GM21423 (cell line): ENCODE results near the gene FERMT1.

Source experiments
- ATAC-seq: cut with Tn5 transposase; IDR thresholded peaks from one replicate; pipeline ENCODE4 v1.9.1; 2021; ENCODE audit warnings: mild to moderate bottlenecking, moderate library complexity; ENCODE audit not compliant: unreplicated experiment

The FERMT1 gene

GRCh38 chr20:6122873-6123648, at the start of gene FERMT1:
Gene FERMT1 (minus strand): TSS chr20:6123030. CDS start chr20:6119554, 3,476 bp downstream.
- ATAC-seq, result peak; percentile 78

GRCh38 chr20:6169251-6169650, 46.4 kb upstream of the FERMT1 start:
- no peak for ATAC-seq

GRCh38 chr20:6168204-6168603, 45.4 kb upstream of the FERMT1 start:
- no peak for ATAC-seq

GRCh38 chr20:6165346-6165745, 42.5 kb upstream of the FERMT1 start:
- no peak for ATAC-seq

DNA sequence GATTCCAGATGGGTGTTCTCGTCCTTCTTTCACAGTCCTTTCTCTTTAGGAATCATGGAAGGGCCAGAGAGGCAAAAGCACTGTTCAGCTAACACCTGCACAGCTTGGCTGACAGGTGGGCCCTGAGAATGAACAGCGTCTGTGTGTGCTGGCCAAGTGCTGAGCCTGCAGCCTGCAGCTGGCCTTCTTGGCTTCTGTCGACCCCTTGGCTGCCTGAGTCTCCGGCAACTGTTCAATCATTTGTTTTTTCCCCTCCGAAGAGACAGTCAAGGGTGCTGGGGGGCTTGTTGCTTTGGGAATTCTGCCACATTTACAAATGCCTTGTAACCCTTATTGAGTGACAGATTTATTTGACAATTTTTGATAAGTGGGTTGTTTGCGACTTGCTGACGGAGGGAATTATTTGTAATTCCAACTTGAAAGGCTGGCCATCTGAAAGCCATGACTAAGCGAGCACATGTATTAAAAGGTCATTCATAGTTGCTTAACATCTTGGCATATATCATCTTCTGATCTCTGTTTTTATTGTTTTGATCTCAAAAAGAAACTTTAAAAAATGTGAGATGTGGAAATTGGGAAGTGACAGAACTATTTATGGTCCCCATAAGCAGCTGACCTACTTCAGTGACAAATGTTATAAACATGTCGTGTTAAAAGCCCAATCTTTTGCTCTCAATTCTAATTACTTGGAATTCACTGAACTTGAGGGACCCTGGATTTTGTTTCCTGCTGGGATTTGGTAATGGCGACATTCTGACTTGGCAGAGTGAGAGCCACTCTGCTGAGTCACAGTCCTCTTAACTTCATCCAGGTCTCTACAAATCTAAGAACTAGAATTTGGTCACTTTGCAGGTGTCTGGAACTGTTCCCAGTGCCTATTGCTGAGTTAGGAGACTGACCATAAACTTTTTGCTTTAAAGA, 41.9 kb upstream of the FERMT1 start:
- ATAC-seq, result no peak

GRCh38 chr20:6160736-6161135, 37.9 kb upstream of the FERMT1 start:
- no peak for ATAC-seq

DNA sequence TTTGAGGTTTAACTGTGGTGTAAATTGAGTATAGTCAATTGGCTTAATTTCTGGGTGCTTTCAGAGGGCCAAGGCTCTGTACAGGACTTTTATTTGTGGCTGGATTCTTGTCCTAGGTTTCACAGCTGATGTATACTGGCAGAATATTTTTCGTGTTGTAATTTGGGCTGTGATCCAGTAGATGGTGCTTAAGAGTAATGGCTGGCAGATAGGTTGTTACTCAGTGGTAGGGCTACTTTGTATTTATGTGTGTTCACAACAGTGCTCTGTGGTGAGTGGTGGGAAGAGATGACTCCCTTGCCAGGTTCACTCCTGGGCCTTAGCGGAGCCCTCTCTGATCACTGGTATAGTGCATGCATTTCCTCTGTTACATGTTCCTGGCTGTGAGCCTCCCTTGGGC, 34.5 kb upstream of the FERMT1 start:
- ATAC-seq, result no peak

DNA sequence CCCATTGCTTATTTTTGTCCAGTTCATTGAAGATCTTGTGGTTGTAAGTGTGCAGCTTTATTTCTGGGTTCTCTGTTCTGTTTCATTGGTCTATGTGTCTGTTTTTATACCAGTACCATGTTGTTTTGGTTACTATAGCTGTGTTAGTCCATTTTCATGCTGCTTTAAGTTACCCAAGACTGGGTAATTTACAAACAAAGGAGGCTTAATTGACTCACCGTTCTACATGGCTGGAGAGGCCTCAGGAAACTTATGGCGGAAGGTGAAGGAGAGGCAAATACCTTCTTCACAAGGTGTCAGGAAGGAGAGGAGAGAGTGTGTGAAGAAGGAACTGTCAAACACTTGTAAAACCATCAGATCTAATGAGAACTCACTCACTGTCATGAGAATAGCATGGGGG, 29.9 kb upstream of the FERMT1 start:
- ATAC-seq, result no peak

DNA sequence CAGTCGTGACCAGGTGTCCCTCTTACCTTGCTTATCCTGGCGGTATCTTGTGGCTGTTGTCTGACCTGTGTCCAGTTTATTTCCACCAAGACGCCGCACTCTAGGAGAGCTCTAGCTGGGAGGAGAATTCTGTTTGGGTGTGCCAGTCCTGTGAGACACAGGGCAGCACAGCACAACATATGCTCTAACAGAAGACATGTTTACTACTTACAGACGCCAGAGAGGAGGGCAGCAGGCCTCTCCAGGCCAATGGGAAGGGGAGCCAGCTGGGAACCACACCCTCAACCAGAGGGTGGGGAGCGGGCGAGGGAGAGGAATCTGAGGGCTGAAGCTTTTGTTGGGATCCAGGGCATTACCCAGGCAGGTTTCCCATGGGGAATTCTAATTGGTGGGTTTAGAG, 25.2 kb upstream of the FERMT1 start:
- no peak for ATAC-seq

- ATAC-seq, result peak; percentile 58
Observed at GRCh38 chr20:6142348-6142993, 19.6 kb upstream of the FERMT1 start.

DNA sequence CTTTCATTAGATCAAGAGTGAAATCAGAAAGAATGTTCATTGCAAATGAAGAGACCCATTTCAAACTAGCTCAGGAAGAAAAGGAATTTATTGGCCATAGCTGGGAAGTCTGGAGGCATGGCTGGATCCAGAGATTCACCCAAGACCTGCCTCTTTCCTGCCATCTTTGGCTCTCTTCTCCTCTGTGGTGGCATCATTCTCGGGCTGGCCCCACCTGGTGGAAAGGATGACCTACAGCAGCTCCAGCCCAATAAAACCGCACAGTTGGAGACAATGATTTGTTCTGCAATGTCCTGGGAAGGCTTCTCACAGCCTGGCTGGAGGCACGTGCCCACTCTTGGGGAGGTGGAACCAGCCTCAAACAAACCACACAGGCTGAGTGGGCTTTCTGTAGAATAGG, 18.1 kb upstream of the FERMT1 start:
- ATAC-seq, result no peak

- no peak for ATAC-seq
Observed at GRCh38 chr20:6135347-6135746, 12.5 kb upstream of the FERMT1 start.

DNA sequence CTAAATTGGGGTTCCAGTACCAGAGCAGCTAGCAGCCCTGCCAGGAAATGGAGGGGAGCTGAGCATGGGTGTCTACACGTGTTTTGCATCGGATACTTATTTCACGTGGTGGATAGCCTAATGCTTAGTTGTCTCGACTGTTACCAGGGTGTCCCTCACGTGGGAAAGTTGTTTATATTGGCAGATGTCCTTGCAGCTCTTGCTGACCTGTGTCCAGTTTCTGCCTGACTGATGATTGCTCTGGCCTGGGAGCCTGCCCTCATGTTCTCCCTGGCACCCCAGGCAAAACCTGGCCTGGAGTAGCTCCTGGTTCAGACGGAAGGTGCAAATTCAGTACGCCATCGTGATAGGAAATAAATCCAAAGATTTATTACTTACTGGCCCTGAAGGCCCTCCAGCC, 11.8 kb upstream of the FERMT1 start:
- ATAC-seq, result no peak

GRCh38 chr20:6130045-6130444, 7.2 kb upstream of the FERMT1 start:
- no peak for ATAC-seq

- ATAC-seq, result no peak
Observed at GRCh38 chr20:6127825-6128224, 5.0 kb upstream of the FERMT1 start.

GRCh38 chr20:6126846-6127245, 4.0 kb upstream of the FERMT1 start:
- ATAC-seq, result no peak

GRCh38 chr20:6123649-6124014, 802 bp upstream of the FERMT1 start:
- ATAC-seq, result no peak

- ATAC-seq, result no peak
Observed at GRCh38 chr20:6122111-6122872, 538 bp downstream of the FERMT1 start.

GRCh38 chr20:6121504-6121903, 1.3 kb downstream of the FERMT1 start:
- ATAC-seq, result no peak

DNA sequence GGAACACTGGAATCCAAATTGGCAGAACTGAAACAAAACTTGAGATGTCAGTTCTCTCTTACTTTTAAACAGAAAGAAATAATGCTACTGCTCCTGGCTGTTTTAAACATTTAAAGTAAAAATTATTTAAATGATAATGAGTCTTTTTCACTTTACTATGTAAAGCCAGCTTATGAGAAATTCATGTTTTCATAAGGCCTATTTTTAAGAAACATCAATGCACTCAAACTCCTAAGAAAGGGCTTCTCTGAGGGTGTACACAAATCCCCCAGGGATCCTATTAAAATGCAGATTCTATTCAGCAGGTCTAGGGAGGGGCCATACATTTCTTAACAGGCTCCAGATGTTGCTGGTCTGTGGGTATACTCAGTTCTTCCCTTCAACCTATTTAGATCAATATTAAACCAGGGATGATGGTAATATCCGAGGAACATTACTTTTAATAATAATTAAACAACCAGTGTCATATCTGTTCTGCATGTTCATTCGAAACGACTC, 2.3 kb downstream of the FERMT1 start:
- ATAC-seq, result no peak

DNA sequence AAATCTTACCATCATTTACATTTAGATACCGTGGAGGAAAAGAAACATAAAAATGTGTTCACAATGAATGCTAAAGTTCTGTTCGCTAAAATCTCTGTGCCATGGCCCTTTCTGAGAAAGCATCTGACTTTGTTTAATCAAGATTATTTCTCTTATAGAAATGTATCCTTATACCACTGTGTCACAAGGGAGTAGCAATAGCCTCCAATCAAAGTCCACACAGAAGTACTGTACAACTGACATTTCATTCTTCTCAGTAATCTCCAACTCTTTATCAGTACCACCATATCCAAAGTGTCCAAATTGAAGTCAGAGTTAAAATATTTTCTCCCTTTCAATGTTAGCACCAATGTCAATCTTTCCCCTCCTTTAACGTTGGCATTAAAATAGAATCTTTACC, 6.1 kb downstream of the FERMT1 start:
- ATAC-seq, result no peak
